H9 (cell line): ENCODE measurements around the gene CYB5A. TPM values are rescaled to one million over a fixed set of nuclear protein-coding genes. Genes with fewer than 3 reads are reported as not detected.

Experiments used
- DNase-seq: peaks from one replicate; pipeline ENCODE4 v3.0.0-alpha.2; 2017
- H2AFZ ChIP-seq: one replicate; pipeline ENCODE4 v1.6.1; 2013; ENCODE audit warnings: mild to moderate bottlenecking, low read length, control low read depth, moderate library complexity
- H2AK5ac ChIP-seq: 2 replicates; pipeline ENCODE4 v1.6.1; 2013; ENCODE audit warnings: low read length, control low read depth, mixed read lengths; ENCODE audit not compliant: insufficient read length
- H2BK120ac ChIP-seq: one replicate; pipeline ENCODE4 v1.6.1; 2013; ENCODE audit warnings: low read depth, mild to moderate bottlenecking, low read length, control low read depth, inconsistent platforms; ENCODE audit not compliant: poor library complexity, severe bottlenecking
- H2BK12ac ChIP-seq: 2 replicates; pipeline ENCODE4 v1.6.1; 2013; ENCODE audit warnings: low read length, control low read depth, mixed read lengths, low read depth; ENCODE audit not compliant: insufficient read length
- H2BK15ac ChIP-seq: 2 replicates; pipeline ENCODE4 v1.6.1; 2013; ENCODE audit warnings: low read depth, low read length, control low read depth
- H2BK20ac ChIP-seq: one replicate; pipeline ENCODE4 v1.6.1; 2013; ENCODE audit warnings: low read depth, mild to moderate bottlenecking, low read length, control low read depth, inconsistent platforms; ENCODE audit not compliant: poor library complexity, severe bottlenecking
- H2BK5ac ChIP-seq: 2 replicates; pipeline ENCODE4 v1.6.1; 2013; ENCODE audit warnings: low read length, control low read depth, mixed read lengths; ENCODE audit not compliant: insufficient read length
- H3K14ac ChIP-seq: 2 replicates; pipeline ENCODE4 v1.6.1; 2013; ENCODE audit warnings: low read length, control low read depth; ENCODE audit not compliant: insufficient read depth
- H3K18ac ChIP-seq: 2 replicates; pipeline ENCODE4 v1.6.1; 2013; ENCODE audit warnings: low read depth, mild to moderate bottlenecking, mixed read lengths, low read length, control low read depth; ENCODE audit not compliant: insufficient read length
- H3K23ac ChIP-seq: 2 replicates; pipeline ENCODE4 v1.6.1; 2013; ENCODE audit warnings: low read length, control low read depth, mixed read lengths, low read depth; ENCODE audit not compliant: insufficient read length
- H3K23me2 ChIP-seq: 2 replicates; pipeline ENCODE4 v1.6.1; 2013; ENCODE audit warnings: low read depth, mild to moderate bottlenecking, mixed read lengths, low read length, control low read depth; ENCODE audit not compliant: insufficient read length, poor library complexity, severe bottlenecking
- H3K27ac ChIP-seq: 2 replicates; pipeline ENCODE4 v1.5.1; 2013; ENCODE audit warnings: low read length, control low read depth, mixed read lengths, low read depth; ENCODE audit not compliant: insufficient read length
- H3K27me3 ChIP-seq: 2 replicates; pipeline ENCODE4 v1.6.1; 2013; ENCODE audit warnings: low read length, control low read depth, inconsistent platforms; ENCODE audit not compliant: insufficient read depth
- H3K4ac ChIP-seq: 2 replicates; pipeline ENCODE4 v1.6.1; 2013; ENCODE audit warnings: low read depth, mild to moderate bottlenecking, control low read depth, inconsistent platforms, low read length, moderate library complexity
- H3K4me1 ChIP-seq: 2 replicates; pipeline ENCODE4 v1.6.1; 2013; ENCODE audit warnings: low read length, control low read depth, inconsistent platforms; ENCODE audit not compliant: insufficient read depth
- H3K4me2 ChIP-seq: 2 replicates; pipeline ENCODE4 v1.6.1; 2013; ENCODE audit warnings: low read length, control low read depth, mixed read lengths; ENCODE audit not compliant: insufficient read length, insufficient read depth
- H3K56ac ChIP-seq: 2 replicates; pipeline ENCODE4 v1.6.1; 2013; ENCODE audit warnings: low read depth, mild to moderate bottlenecking, mixed read lengths, low read length, control low read depth; ENCODE audit not compliant: insufficient read length
- H3K79me1 ChIP-seq: 2 replicates; pipeline ENCODE4 v1.6.1; 2013; ENCODE audit warnings: low read depth, mild to moderate bottlenecking, moderate library complexity, low read length, control low read depth, inconsistent platforms; ENCODE audit not compliant: insufficient read depth, poor library complexity, severe bottlenecking
- H3K79me2 ChIP-seq: 2 replicates; pipeline ENCODE4 v1.6.1; 2013; ENCODE audit warnings: low read length, control low read depth, inconsistent platforms; ENCODE audit not compliant: insufficient read depth
- H3K9ac ChIP-seq: 2 replicates; pipeline ENCODE4 v1.6.1; 2013; ENCODE audit warnings: low read length, control low read depth, mixed read lengths; ENCODE audit not compliant: insufficient read length; ENCODE audit errors: extremely low read depth
- H3K9me3 ChIP-seq: one replicate; pipeline ENCODE4 v1.6.1; 2013; ENCODE audit warnings: low read depth, low read length, inconsistent platforms; ENCODE audit not compliant: control insufficient read depth
- H3T11ph ChIP-seq: one replicate; pipeline ENCODE4 v1.6.1; 2013; ENCODE audit warnings: mild to moderate bottlenecking, low read length, control low read depth, inconsistent platforms
- H4K20me1 ChIP-seq: one replicate; pipeline ENCODE4 v1.6.1; 2013; ENCODE audit not compliant: control insufficient read depth, insufficient read length, insufficient read depth
- H4K5ac ChIP-seq: 2 replicates; pipeline ENCODE4 v1.6.1; 2013; ENCODE audit warnings: low read depth, mild to moderate bottlenecking, mixed read lengths, low read length, control low read depth; ENCODE audit not compliant: insufficient read length
- H4K8ac ChIP-seq: replicated peaks from 2 replicates; pipeline ENCODE4 v1.6.1; 2013; ENCODE audit warnings: low read length, control low read depth, mixed read lengths, low read depth; ENCODE audit not compliant: insufficient read length
- H4K91ac ChIP-seq: 2 replicates; pipeline ENCODE4 v1.6.1; 2013; ENCODE audit warnings: low read depth, mild to moderate bottlenecking, moderate library complexity, mixed read lengths, low read length, control low read depth; ENCODE audit not compliant: insufficient read length
- H3K27ac Mint-ChIP-seq, 3 experiments: 2 replicates in 2 of 3; 3 replicates in 1 of 3; pipeline ENCODE4 v1.8.0; 2020 to 2021; ENCODE audit warnings: mixed read lengths in 3 of 3, mild to moderate bottlenecking in 1 of 3, moderate library complexity in 1 of 3
- H3K27me3 Mint-ChIP-seq: 2 replicates; pipeline ENCODE4 v1.8.0; 2021; ENCODE audit warnings: low read depth, mild to moderate bottlenecking, moderate library complexity, mixed read lengths
- H3K36me3 Mint-ChIP-seq, 3 experiments: 2 replicates in 2 of 3; 3 replicates in 1 of 3; pipeline ENCODE4 v1.8.0; 2020 to 2021; ENCODE audit warnings: low read depth in 3 of 3, mixed read lengths in 3 of 3; ENCODE audit not compliant: insufficient read depth in 1 of 3
- H3K4me1 Mint-ChIP-seq, 2 experiments: 2 replicates each; pipeline ENCODE4 v1.8.0; 2020; ENCODE audit warnings: mixed read lengths in 2 of 2
- H3K4me3 Mint-ChIP-seq, 2 experiments: 2 replicates in 1 of 2; 3 replicates in 1 of 2; pipeline ENCODE4 v1.8.0; 2020 to 2021; ENCODE audit warnings: mild to moderate bottlenecking in 2 of 2, mixed read lengths in 2 of 2, moderate library complexity in 1 of 2
- H3K9me3 Mint-ChIP-seq, 2 experiments: 2 replicates in 1 of 2; 3 replicates in 1 of 2; pipeline ENCODE4 v1.8.0; 2020; ENCODE audit warnings: mild to moderate bottlenecking in 2 of 2, mixed read lengths in 2 of 2, moderate library complexity in 1 of 2
- CTCF ChIP-seq: fragments of 200-600 bp; sonication (generic); conservative IDR thresholded peaks from 3 replicates; pipeline ENCODE4 v1.8.0; 2021; ENCODE audit warnings: antibody characterized with exemption, mild to moderate bottlenecking
- WGBS: extraction: QIAGEN DNeasy Blood & Tissue Kit; methylation state at CpG from one replicate; pipeline ENCODE4 v1.1.7; 2013; ENCODE audit warnings: missing lambda C conversion rate, low lambda C conversion rate, mixed read lengths; ENCODE audit not compliant: insufficient read length; ENCODE audit errors: extremely low coverage; 5-methylcytosine and 5-hydroxymethylcytosine counted together
- total RNA-seq: library from RNA; stranded (reverse); gene quantifications from 2 replicates; pipeline ENCODE4 v1.2.1, GENCODE V29; 2021

The CYB5A gene
- total RNA-seq, 1 experiment from 2014 or later, result 93.2 TPM

- peaks cover 41 to 42% of the 10 kb centered on the region in 2 experiments for H3K4me1 Mint-ChIP-seq
- Histone ChIP-seq H3K4ac (no peak overlapping the region), H3K79me1 (no peaks in the 10 kb centered on the region), H2BK12ac (no peak overlapping the region), H3K23me2 (peaks cover 2% of the 10 kb centered on the region), H2BK20ac (no peak overlapping the region), H2BK15ac (no peak overlapping the region), H4K91ac (no peak overlapping the region), H3K18ac (no peak overlapping the region), H2AFZ (no peak overlapping the region), H3K9ac (no peak overlapping the region), H3K79me2 (peaks cover 14% of the 10 kb centered on the region; the same call in 1 of the 2 replicates), H4K8ac (no peak overlapping the region), H2AK5ac (no peak overlapping the region), H3K9me3 (peaks cover 4% of the 10 kb centered on the region), H3K14ac (no peak overlapping the region), H3K27ac (no peak overlapping the region), H3T11ph (no peak overlapping the region), H2BK5ac (no peak overlapping the region), H4K20me1 (no peaks in the 10 kb centered on the region), H4K5ac (no peak overlapping the region), H2BK120ac (no peak overlapping the region), H3K56ac (no peak overlapping the region), H3K27me3 (no peaks in the 10 kb centered on the region), H3K4me2 (peak overlapping the region; percentile 40), H3K23ac (no peak overlapping the region), H3K4me1 (peaks cover 18% of the 10 kb centered on the region; the same call in 1 of the 2 replicates)
- no CpG with 5 or more reads among the region's 3 CpGs for WGBS
- H3K36me3 Mint-ChIP-seq, result peaks cover 0 to 2% (median 0%) of the 10 kb centered on the region in 3 experiments; a peak in 3 of 7 replicates
- TF ChIP-seq CTCF, result no peak
- no peak for DNase-seq
- peak overlapping the region in 1 of 3 experiments; percentile 58; a peak in 1 of 7 replicates for H3K27ac Mint-ChIP-seq
- no peaks in the 10 kb centered on the region; a peak in 3 of 5 replicates for H3K9me3 Mint-ChIP-seq
- peak overlapping the region in 1 of 2 experiments; percentile 5; a peak in 2 of 5 replicates for H3K4me3 Mint-ChIP-seq
- peaks cover 3% of the 10 kb centered on the region for H3K27me3 Mint-ChIP-seq
Observed at GRCh38 chr18:74289137-74289536, 2.6 kb downstream of the CYB5A start.
